Fibroblast of lung (primary cell): ENCODE measurements around the gene TENM4.

Experiments used
- EZH2 ChIP-seq: IDR thresholded peaks from 2 replicates; pipeline ENCODE4 v1.5.1; 2012; ENCODE audit warnings: low read length, control low read depth, mild to moderate bottlenecking; ENCODE audit errors: missing control alignments
- TF ChIP-seq, protein P1 (sequence below), 2 donors: IDR thresholded peaks in 1 of 2; conservative IDR thresholded peaks in 1 of 2; 1 replicate in 1 of 2; 2 replicates in 1 of 2; pipeline ENCODE4 v1.5.1; 2011 to 2012; ENCODE audit warnings: low read length in 2 of 2, control low read depth in 1 of 2, inconsistent platforms in 1 of 2, low read depth in 1 of 2, mild to moderate bottlenecking in 1 of 2

DNA sequence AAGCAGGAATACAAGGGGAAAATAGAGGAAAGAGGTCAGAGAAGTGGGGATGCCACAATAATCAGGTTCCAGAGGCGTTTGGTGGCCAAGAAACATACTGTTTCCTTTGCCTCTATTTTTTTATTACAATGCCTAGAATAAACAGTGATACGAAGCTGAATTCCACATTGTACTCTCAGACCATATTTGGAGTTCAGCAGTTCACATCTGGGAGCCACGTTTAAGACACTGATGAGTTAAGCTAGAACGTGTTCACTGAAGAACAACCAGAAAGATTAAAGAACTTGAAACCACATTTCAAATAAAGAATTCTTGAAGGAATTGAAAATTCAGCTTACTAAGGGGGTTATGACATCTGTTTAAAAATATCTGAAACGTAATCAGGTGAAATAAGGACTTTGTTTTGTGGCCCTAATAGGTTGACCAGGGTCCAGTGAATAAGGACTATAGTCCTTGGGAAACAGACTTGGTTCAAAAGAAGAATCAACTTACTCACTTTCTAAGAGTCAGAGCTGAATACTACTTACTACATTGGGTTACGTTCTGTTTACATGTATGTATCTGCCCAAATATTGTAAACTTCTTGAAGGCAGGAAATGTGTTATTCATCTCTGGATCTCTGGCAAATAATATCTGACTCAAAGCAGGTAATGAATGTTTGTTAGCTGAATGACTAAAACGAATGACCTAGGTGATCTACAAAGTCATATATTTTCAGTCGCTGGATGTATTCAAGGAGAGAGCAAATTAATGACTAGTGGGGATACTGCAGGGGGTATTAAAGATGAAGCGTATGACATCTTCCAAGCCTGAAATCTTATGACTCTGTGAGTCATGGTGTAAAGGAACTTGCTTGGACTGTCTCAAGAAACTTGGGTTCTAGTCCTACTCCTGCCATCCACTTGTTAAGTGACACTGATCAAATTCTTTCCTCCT lies 619.2 kb downstream of the TENM4 start:
- TF ChIP-seq, protein P1, sequence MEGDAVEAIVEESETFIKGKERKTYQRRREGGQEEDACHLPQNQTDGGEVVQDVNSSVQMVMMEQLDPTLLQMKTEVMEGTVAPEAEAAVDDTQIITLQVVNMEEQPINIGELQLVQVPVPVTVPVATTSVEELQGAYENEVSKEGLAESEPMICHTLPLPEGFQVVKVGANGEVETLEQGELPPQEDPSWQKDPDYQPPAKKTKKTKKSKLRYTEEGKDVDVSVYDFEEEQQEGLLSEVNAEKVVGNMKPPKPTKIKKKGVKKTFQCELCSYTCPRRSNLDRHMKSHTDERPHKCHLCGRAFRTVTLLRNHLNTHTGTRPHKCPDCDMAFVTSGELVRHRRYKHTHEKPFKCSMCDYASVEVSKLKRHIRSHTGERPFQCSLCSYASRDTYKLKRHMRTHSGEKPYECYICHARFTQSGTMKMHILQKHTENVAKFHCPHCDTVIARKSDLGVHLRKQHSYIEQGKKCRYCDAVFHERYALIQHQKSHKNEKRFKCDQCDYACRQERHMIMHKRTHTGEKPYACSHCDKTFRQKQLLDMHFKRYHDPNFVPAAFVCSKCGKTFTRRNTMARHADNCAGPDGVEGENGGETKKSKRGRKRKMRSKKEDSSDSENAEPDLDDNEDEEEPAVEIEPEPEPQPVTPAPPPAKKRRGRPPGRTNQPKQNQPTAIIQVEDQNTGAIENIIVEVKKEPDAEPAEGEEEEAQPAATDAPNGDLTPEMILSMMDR (conservative IDR thresholded peaks at IDR 0.05 in 1 of 2, IDR thresholded peaks at IDR 0.05 in 1 of 2; ENCODE audit: low read depth in 1 of 2, low read length in 2 of 2), result no peak
- no peak for TF ChIP-seq EZH2
